SK-N-MC (cell line): ENCODE data around the gene HNF4A.

Experiments
- EZH2 ChIP-seq: fragments of 200-600 bp; sonication (generic); IDR thresholded peaks from one replicate; pipeline ENCODE4 v1.6.1; 2017; ENCODE audit warnings: antibody characterized with exemption
- FOXP2 ChIP-seq: optimal IDR thresholded peaks from 2 replicates; pipeline ENCODE3; 2011; ENCODE audit warnings: mild to moderate bottlenecking, moderate library complexity; ENCODE audit not compliant: insufficient read depth; ENCODE audit errors: extremely low read length, control extremely low read depth
- POLR2AphosphoS5 ChIP-seq: IDR thresholded peaks from 2 replicates; pipeline ENCODE4 v1.6.1; 2012; ENCODE audit warnings: mild to moderate bottlenecking, low read depth, low read length, borderline replicate concordance

GRCh38 chr20:44400671-44400969 lies 45.1 kb downstream of the HNF4A start:
- TF ChIP-seq POLR2AphosphoS5 (no peak), EZH2 (no peak), FOXP2 (no peak)
